HL-60 (cell line): Measurements from ENCODE around the gene FRMD8.

Experiments
- DNase-seq, 2 experiments: peaks; one replicate each; pipeline ENCODE4 v3.0.0-alpha.2; 2010 to 2020; ENCODE audit warnings: low read depth in 1 of 2, low spot score in 1 of 2
- H3K27ac ChIP-seq: fragments of 250-450 bp; sonication (Bioruptor Pico); replicated peaks from 2 replicates; pipeline ENCODE4 v1.5.1; 2020; ENCODE audit warnings: mild to moderate bottlenecking, moderate library complexity
- H3K27me3 ChIP-seq: fragments of 250-450 bp; sonication (Bioruptor Pico); 2 replicates; pipeline ENCODE4 v1.5.1; 2021; ENCODE audit warnings: mild to moderate bottlenecking, moderate library complexity; ENCODE audit not compliant: insufficient read depth, poor library complexity, severe bottlenecking
- H3K4me3 ChIP-seq: replicated peaks from 2 replicates; pipeline ENCODE4 v1.5.1; 2011; ENCODE audit warnings: mild to moderate bottlenecking, control low read depth, low read length; ENCODE audit not compliant: insufficient read depth
- GABPA ChIP-seq: IDR thresholded peaks from 2 replicates; pipeline ENCODE4 v1.6.1; 2012; ENCODE audit warnings: low read depth
- POLR2AphosphoS5 ChIP-seq: IDR thresholded peaks from 2 replicates; pipeline ENCODE4 v1.6.1; 2012; ENCODE audit warnings: low read depth
- SPI1 ChIP-seq: IDR thresholded peaks from 2 replicates; pipeline ENCODE4 v1.6.1; 2012; ENCODE audit warnings: low read depth, mild to moderate bottlenecking, borderline replicate concordance
- TF ChIP-seq, protein P1 (sequence below): IDR thresholded peaks from 2 replicates; pipeline ENCODE4 v1.6.1; 2012; ENCODE audit warnings: low read depth; ENCODE audit not compliant: insufficient replicate concordance
- TF ChIP-seq, protein P2 (sequence below): IDR thresholded peaks from one replicate; pipeline ENCODE4 v1.5.1; 2011; ENCODE audit warnings: low read length, control low read depth, inconsistent platforms; ENCODE audit not compliant: insufficient read depth

Gene FRMD8

GRCh38 chr11:65420506-65420905, 34.1 kb downstream of the FRMD8 start:
- TF ChIP-seq SPI1 = no peak
- no peak for TF ChIP-seq GABPA
- TF ChIP-seq POLR2AphosphoS5 = no peak
- TF ChIP-seq, protein P1, sequence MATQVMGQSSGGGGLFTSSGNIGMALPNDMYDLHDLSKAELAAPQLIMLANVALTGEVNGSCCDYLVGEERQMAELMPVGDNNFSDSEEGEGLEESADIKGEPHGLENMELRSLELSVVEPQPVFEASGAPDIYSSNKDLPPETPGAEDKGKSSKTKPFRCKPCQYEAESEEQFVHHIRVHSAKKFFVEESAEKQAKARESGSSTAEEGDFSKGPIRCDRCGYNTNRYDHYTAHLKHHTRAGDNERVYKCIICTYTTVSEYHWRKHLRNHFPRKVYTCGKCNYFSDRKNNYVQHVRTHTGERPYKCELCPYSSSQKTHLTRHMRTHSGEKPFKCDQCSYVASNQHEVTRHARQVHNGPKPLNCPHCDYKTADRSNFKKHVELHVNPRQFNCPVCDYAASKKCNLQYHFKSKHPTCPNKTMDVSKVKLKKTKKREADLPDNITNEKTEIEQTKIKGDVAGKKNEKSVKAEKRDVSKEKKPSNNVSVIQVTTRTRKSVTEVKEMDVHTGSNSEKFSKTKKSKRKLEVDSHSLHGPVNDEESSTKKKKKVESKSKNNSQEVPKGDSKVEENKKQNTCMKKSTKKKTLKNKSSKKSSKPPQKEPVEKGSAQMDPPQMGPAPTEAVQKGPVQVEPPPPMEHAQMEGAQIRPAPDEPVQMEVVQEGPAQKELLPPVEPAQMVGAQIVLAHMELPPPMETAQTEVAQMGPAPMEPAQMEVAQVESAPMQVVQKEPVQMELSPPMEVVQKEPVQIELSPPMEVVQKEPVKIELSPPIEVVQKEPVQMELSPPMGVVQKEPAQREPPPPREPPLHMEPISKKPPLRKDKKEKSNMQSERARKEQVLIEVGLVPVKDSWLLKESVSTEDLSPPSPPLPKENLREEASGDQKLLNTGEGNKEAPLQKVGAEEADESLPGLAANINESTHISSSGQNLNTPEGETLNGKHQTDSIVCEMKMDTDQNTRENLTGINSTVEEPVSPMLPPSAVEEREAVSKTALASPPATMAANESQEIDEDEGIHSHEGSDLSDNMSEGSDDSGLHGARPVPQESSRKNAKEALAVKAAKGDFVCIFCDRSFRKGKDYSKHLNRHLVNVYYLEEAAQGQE = no peak
- H3K27ac ChIP-seq = peak overlapping the region; percentile 100
- no peaks in the 10 kb centered on the region for H3K27me3 ChIP-seq
- H3K4me3 ChIP-seq = no peak overlapping the region
- no peak for DNase-seq

GRCh38 chr11:65420979-65421793, 34.7 kb downstream of the FRMD8 start:
- TF ChIP-seq, protein P2, sequence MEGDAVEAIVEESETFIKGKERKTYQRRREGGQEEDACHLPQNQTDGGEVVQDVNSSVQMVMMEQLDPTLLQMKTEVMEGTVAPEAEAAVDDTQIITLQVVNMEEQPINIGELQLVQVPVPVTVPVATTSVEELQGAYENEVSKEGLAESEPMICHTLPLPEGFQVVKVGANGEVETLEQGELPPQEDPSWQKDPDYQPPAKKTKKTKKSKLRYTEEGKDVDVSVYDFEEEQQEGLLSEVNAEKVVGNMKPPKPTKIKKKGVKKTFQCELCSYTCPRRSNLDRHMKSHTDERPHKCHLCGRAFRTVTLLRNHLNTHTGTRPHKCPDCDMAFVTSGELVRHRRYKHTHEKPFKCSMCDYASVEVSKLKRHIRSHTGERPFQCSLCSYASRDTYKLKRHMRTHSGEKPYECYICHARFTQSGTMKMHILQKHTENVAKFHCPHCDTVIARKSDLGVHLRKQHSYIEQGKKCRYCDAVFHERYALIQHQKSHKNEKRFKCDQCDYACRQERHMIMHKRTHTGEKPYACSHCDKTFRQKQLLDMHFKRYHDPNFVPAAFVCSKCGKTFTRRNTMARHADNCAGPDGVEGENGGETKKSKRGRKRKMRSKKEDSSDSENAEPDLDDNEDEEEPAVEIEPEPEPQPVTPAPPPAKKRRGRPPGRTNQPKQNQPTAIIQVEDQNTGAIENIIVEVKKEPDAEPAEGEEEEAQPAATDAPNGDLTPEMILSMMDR = no peak
- TF ChIP-seq, protein P1 = peak; percentile 17
- no peak for TF ChIP-seq SPI1
- TF ChIP-seq POLR2AphosphoS5 = peak; percentile 66; the same call in 1 of the 2 replicates
- TF ChIP-seq GABPA = no peak
- Histone ChIP-seq H3K27me3 (no peaks in the 10 kb centered on the region), H3K4me3 (peak overlapping the region; percentile 32), H3K27ac (peak overlapping the region; percentile 100)
- peak; percentile 85 to 94 for DNase-seq

DNA sequence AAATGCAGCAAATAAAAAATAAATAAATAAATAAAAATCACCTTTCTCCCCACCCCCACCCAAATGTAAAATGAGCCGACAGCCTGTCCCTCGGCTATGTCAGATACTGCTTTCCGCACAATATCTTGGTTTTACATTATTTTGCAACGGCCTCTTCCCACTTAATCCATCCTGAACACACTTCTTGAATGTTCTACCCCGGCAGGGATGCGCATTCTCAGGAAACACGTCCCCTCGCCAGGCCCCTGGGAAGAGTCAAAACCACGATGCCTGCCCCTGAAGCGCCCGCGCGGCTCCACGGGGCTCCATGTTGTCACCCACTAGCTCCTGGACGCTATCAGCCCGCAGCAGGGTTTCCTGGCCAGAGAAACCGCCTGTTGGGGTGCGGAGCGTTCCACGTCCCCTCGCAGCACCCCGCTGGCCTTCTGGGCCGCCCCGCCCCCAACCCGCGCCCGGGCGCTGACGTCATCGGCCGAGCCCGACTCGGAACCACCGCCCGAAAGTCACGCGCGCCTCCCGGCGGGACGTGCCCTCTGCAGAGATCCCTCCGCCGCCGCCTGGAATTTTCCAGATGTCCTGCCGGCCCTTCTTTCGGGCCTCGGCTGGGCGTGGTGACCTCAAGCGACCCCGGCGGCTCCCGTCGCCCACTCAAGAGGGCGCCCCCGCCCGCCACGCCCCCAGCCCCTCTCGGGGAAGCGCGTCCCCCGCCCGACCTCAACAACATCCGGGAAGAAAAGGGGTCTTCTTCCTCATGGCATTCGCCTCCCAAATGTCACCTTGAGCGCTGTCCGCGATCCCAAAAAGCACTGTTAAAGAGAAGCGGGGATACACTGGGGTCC, 35.6 kb downstream of the FRMD8 start:
- Histone ChIP-seq H3K4me3 (peak overlapping the region; percentile 64), H3K27ac (peak overlapping the region; percentile 100), H3K27me3 (no peaks in the 10 kb centered on the region)
- peak; percentile 96 to 97 for DNase-seq
- TF ChIP-seq GABPA = no peak
- TF ChIP-seq, protein P1 = peak; percentile 54
- TF ChIP-seq POLR2AphosphoS5 = peak; percentile 46; the same call in 1 of the 2 replicates
